Peyer's patch (tissue), 4 donors: ENCODE results near the gene ZBTB7B.

Experiments
- CTCF ChIP-seq, 6 experiments: fragments of 450-650 bp in 4 of 6; fragments of 200-600 bp in 2 of 6; sonication (generic) in 1 of 6; IDR thresholded peaks; one replicate each; pipeline ENCODE4 v1.5.1; 2017 to 2019; ENCODE audit warnings: antibody characterized with exemption in 6 of 6, mild to moderate bottlenecking in 3 of 6, moderate library complexity in 1 of 6
- POLR2A ChIP-seq, 2 donors: fragments of 450-650 bp; IDR thresholded peaks; one replicate each; pipeline ENCODE4 v1.5.1; 2017; ENCODE audit warnings: antibody characterized with exemption in 2 of 2, mild to moderate bottlenecking in 2 of 2, moderate library complexity in 2 of 2

GRCh38 chr1:155001675-155002463 is 733 bp upstream of the ZBTB7B start:
- TF ChIP-seq POLR2A (IDR thresholded peaks at IDR 0.05) (peak; percentile 52 to 88), CTCF (IDR thresholded peaks at IDR 0.05) (peak in 5 of 6 experiments; percentile 5 to 27 (median 24))
